SU-DHL-6 (cell line): ENCODE data around the gene MYO15B.

Experiments
- CTCF ChIP-seq: fragments of 200-600 bp; sonication (generic); IDR thresholded peaks from one replicate; pipeline ENCODE4 v1.5.1; 2017; ENCODE audit warnings: antibody characterized with exemption, mild to moderate bottlenecking, low read length, moderate library complexity; ENCODE audit not compliant: insufficient read depth, poor library complexity, severe bottlenecking
- EZH2phosphoT487 ChIP-seq: fragments of 200-600 bp; sonication (generic), shearing (Covaris generic); conservative IDR thresholded peaks from 2 replicates; pipeline ENCODE4 v1.6.1; 2018; ENCODE audit warnings: mild to moderate bottlenecking, antibody characterized with exemption, low read length, moderate library complexity, mixed read lengths

- TF ChIP-seq CTCF (no peak), EZH2phosphoT487 (no peak)
These were observed 46.6 kb upstream of the MYO15B start for GRCh38 chr17:75540923-75541503.
